Fibroblast of lung (primary cell): ENCODE results near the gene MICALL1. TPM values are rescaled to one million over a fixed set of nuclear protein-coding genes. Genes with fewer than 3 reads are reported as not detected.
"Not testable (repeated sequence)": the region's sequence is repeated elsewhere in the genome, so short reads cannot be mapped to it uniquely, and the experiment has no call there.

Experiments used
- DNase-seq, 2 donors: peaks; one replicate each; pipeline versions ENCODE4 v3.0.0 to v3.0.0-alpha.2; 2010; ENCODE audit warnings: low read depth in 2 of 2
- H2AFZ ChIP-seq: 2 replicates; pipeline ENCODE4 v1.5.1; 2012; ENCODE audit warnings: low read length, control low read depth, inconsistent platforms
- H3K27ac ChIP-seq: 2 replicates; pipeline ENCODE4 v1.5.1; 2011; ENCODE audit warnings: low read length, control low read depth; ENCODE audit not compliant: insufficient read depth
- H3K27me3 ChIP-seq: 2 replicates; pipeline ENCODE4 v1.5.1; 2011; ENCODE audit warnings: mild to moderate bottlenecking, low read length; ENCODE audit not compliant: control insufficient read depth, insufficient read depth
- H3K36me3 ChIP-seq: 2 replicates; pipeline ENCODE4 v1.5.1; 2011; ENCODE audit warnings: low read length; ENCODE audit not compliant: control insufficient read depth, insufficient read depth
- H3K4me1 ChIP-seq: 2 replicates; pipeline ENCODE4 v1.5.1; 2011; ENCODE audit warnings: low read length; ENCODE audit not compliant: control insufficient read depth, insufficient read depth; ENCODE audit errors: extremely low read depth
- H3K4me2 ChIP-seq: 2 replicates; pipeline ENCODE4 v1.5.1; 2011; ENCODE audit warnings: low read length, control low read depth; ENCODE audit not compliant: insufficient read depth; ENCODE audit errors: extremely low read depth
- H3K4me3 ChIP-seq, 4 experiments: fragments of 200-600 bp in 1 of 4; sonication (generic) in 1 of 4; replicated peaks in 1 of 4; 2 replicates each; pipeline ENCODE4 v1.5.1; 2011 to 2016; ENCODE audit warnings: low read length in 4 of 4, low read depth in 3 of 4, mild to moderate bottlenecking in 3 of 4, control low read depth in 2 of 4, inconsistent platforms in 1 of 4, mixed read lengths in 1 of 4; ENCODE audit not compliant: insufficient read depth in 1 of 4; ENCODE audit errors: control extremely low read depth in 1 of 4
- H3K79me2 ChIP-seq: 2 replicates; pipeline ENCODE4 v1.5.1; 2012; ENCODE audit warnings: mild to moderate bottlenecking, low read length, inconsistent platforms; ENCODE audit not compliant: control insufficient read depth, insufficient read depth
- H3K9ac ChIP-seq: 2 replicates; pipeline ENCODE4 v1.5.1; 2011; ENCODE audit warnings: mild to moderate bottlenecking, low read length, control low read depth; ENCODE audit not compliant: insufficient read depth
- H3K9me3 ChIP-seq: 2 replicates; pipeline ENCODE4 v1.5.1; 2012; ENCODE audit warnings: low read depth, low read length; ENCODE audit not compliant: control insufficient read depth, insufficient read depth
- H4K20me1 ChIP-seq: 2 replicates; pipeline ENCODE4 v1.5.1; 2011; ENCODE audit warnings: low read length; ENCODE audit not compliant: control insufficient read depth, insufficient read depth; ENCODE audit errors: extremely low read depth
- CTCF ChIP-seq, 2 donors: IDR thresholded peaks in 1 of 2; conservative IDR thresholded peaks in 1 of 2; 1 replicate in 1 of 2; 2 replicates in 1 of 2; pipeline ENCODE4 v1.5.1; 2011 to 2012; ENCODE audit warnings: low read length in 2 of 2, control low read depth in 1 of 2, inconsistent platforms in 1 of 2, low read depth in 1 of 2, mild to moderate bottlenecking in 1 of 2
- EZH2 ChIP-seq: IDR thresholded peaks from 2 replicates; pipeline ENCODE4 v1.5.1; 2012; ENCODE audit warnings: low read length, control low read depth, mild to moderate bottlenecking; ENCODE audit errors: missing control alignments
- polyA plus RNA-seq, 2 donors: library from polyadenylated mRNA; depleted of rRNA in 1 of 2; stranded (reverse) in 1 of 2; unstranded in 1 of 2; fragments of >200 nt; gene quantifications; 2 replicates each; pipeline ENCODE4 v1.2.1, GENCODE V29; 2011 to 2012; ENCODE audit warnings: missing spikeins in 1 of 2
- total RNA-seq: library from RNA; depleted of rRNA; stranded (reverse); fragments of >200 nt; gene quantifications from 2 replicates; pipeline ENCODE4 v1.2.1, GENCODE V29; 2014

MICALL1 gene
- total and polyA plus RNA-seq, 2 donors (not counting 1 experiment from before 2014, with no cell fraction given), result 17.2 to 19.5 TPM

GRCh38 chr22:37972527-37972926 is 66.4 kb downstream of the MICALL1 start:
- no peak for TF ChIP-seq CTCF (conservative IDR thresholded peaks at IDR 0.05 in 1 of 2, IDR thresholded peaks at IDR 0.05 in 1 of 2; ENCODE audit: low read depth in 1 of 2, low read length in 2 of 2)
- TF ChIP-seq EZH2, result no peak
- no peak overlapping the region for H3K9ac ChIP-seq
- no peak overlapping the region for H3K4me2 ChIP-seq
- no peaks in the 10 kb centered on the region for H3K79me2 ChIP-seq
- H3K4me3 ChIP-seq, result no peak overlapping the region
- no peaks in the 10 kb centered on the region for H3K4me1 ChIP-seq
- H3K36me3 ChIP-seq, result peaks cover 4% of the 10 kb centered on the region
- H3K27ac ChIP-seq, result no peak overlapping the region
- no peaks in the 10 kb centered on the region for H4K20me1 ChIP-seq
- no peaks in the 10 kb centered on the region for H3K9me3 ChIP-seq
- DNase-seq, result no peak
- H2AFZ ChIP-seq, result no peak overlapping the region
- H3K27me3 ChIP-seq, result no peaks in the 10 kb centered on the region

- Histone ChIP-seq H3K4me1 (no peaks in the 10 kb centered on the region), H3K27me3 (no peaks in the 10 kb centered on the region), H2AFZ (no peak overlapping the region), H3K36me3 (no peaks in the 10 kb centered on the region), H3K9ac (no peak overlapping the region), H3K4me2 (no peak overlapping the region), H3K79me2 (no peaks in the 10 kb centered on the region), H4K20me1 (no peaks in the 10 kb centered on the region), H3K9me3 (no peaks in the 10 kb centered on the region), H3K27ac (no peak overlapping the region), H3K4me3 (no peak overlapping the region)
- TF ChIP-seq CTCF (conservative IDR thresholded peaks at IDR 0.05 in 1 of 2, IDR thresholded peaks at IDR 0.05 in 1 of 2; ENCODE audit: low read depth in 1 of 2, low read length in 2 of 2) (no peak), EZH2 (no peak)
- no peak for DNase-seq
These were observed 67.4 kb downstream of the MICALL1 start for GRCh38 chr22:37973271-37974170.

GRCh38 chr22:37975153-37975552 is 69.1 kb downstream of the MICALL1 start:
- H3K27ac ChIP-seq, result no peak overlapping the region
- H3K79me2 ChIP-seq, result no peaks in the 10 kb centered on the region
- H3K4me3 ChIP-seq, result no peak overlapping the region
- TF ChIP-seq CTCF (conservative IDR thresholded peaks at IDR 0.05 in 1 of 2, IDR thresholded peaks at IDR 0.05 in 1 of 2; ENCODE audit: low read depth in 1 of 2, low read length in 2 of 2) (no peak), EZH2 (no peak)
- no peaks in the 10 kb centered on the region for H3K4me1 ChIP-seq
- H4K20me1 ChIP-seq, result no peaks in the 10 kb centered on the region
- no peak overlapping the region for H3K9ac ChIP-seq
- no peaks in the 10 kb centered on the region for H3K27me3 ChIP-seq
- no peak overlapping the region for H2AFZ ChIP-seq
- H3K4me2 ChIP-seq, result no peak overlapping the region
- H3K36me3 ChIP-seq, result no peaks in the 10 kb centered on the region
- H3K9me3 ChIP-seq, result no peaks in the 10 kb centered on the region
- DNase-seq, result no peak

GRCh38 chr22:37976022-37976421 is 69.9 kb downstream of the MICALL1 start:
- H3K27me3 ChIP-seq, H2AFZ ChIP-seq, H3K9me3 ChIP-seq, H3K9ac ChIP-seq, H3K79me2 ChIP-seq, H3K36me3 ChIP-seq, DNase-seq, H3K4me1 ChIP-seq, H4K20me1 ChIP-seq, H3K27ac ChIP-seq, H3K4me2 ChIP-seq, H3K4me3 ChIP-seq: not testable (repeated sequence)
